A549 (cell line): ENCODE data around the gene AUTS2.

Experiments
- BCL3 ChIP-seq: fragments of >200 bp; sonication (Bioruptor Twin); formaldehyde crosslinking; IDR thresholded peaks from 3 replicates; pipeline ENCODE4 v1.6.1; 2016
- CEBPB ChIP-seq, 2 experiments: fragments of >200 bp in 1 of 2; sonication (Bioruptor Twin) in 1 of 2; formaldehyde crosslinking in 1 of 2; IDR thresholded peaks; 2 replicates each; pipeline ENCODE4 v1.6.1; 2012 to 2016
- ELK1 ChIP-seq: fragments of 150-350 bp; IDR thresholded peaks from 2 replicates; pipeline ENCODE4 v1.6.1; 2014; ENCODE audit warnings: low read depth, mild to moderate bottlenecking, low read length
- HDAC2 ChIP-seq: fragments of 200-600 bp; sonication (generic); IDR thresholded peaks from 2 replicates; pipeline ENCODE4 v1.6.1; 2016
- JUN ChIP-seq, 2 experiments: fragments of >200 bp; sonication (Bioruptor Twin); formaldehyde crosslinking; IDR thresholded peaks; 2 replicates in 1 of 2; 3 replicates in 1 of 2; pipeline ENCODE4 v1.6.1; 2016 to 2017
- MYC ChIP-seq: IDR thresholded peaks from 2 replicates; pipeline ENCODE4 v1.6.1; 2012; ENCODE audit warnings: mild to moderate bottlenecking, inconsistent platforms, low read length, improper control_type of control experiment, borderline replicate concordance
- POLR2A ChIP-seq: IDR thresholded peaks from 2 replicates; pipeline ENCODE4 v1.6.1; 2012; ENCODE audit warnings: mild to moderate bottlenecking, low read length
- REST ChIP-seq: fragments of 200-600 bp; sonication (generic); IDR thresholded peaks from 2 replicates; pipeline ENCODE4 v1.6.1; 2016; ENCODE audit warnings: antibody characterized with exemption, mild to moderate bottlenecking, moderate library complexity
- RNF2 ChIP-seq: fragments of 200-600 bp; sonication (generic); IDR thresholded peaks from 2 replicates; pipeline ENCODE4 v1.6.1; 2016; ENCODE audit warnings: low read depth, mild to moderate bottlenecking, antibody characterized with exemption, moderate library complexity, borderline replicate concordance
- ZC3H11A ChIP-seq: fragments of 450-650 bp; IDR thresholded peaks from 2 replicates; pipeline ENCODE4 v1.6.1; 2014; ENCODE audit warnings: antibody characterized with exemption, mild to moderate bottlenecking
- TF ChIP-seq, protein P1 (sequence below): fragments of >200 bp; sonication (Bioruptor Twin); formaldehyde crosslinking; IDR thresholded peaks from 3 replicates; pipeline ENCODE4 v1.5.1; 2016

- TF ChIP-seq MYC (no peak), ZC3H11A (no peak), RNF2 (no peak), HDAC2 (no peak), REST (no peak), POLR2A (no peak), JUN (IDR thresholded peaks at IDR 0.05) (no peak), ELK1 (no peak), CEBPB (IDR thresholded peaks at IDR 0.05) (no peak), BCL3 (no peak)
- TF ChIP-seq, protein P1, sequence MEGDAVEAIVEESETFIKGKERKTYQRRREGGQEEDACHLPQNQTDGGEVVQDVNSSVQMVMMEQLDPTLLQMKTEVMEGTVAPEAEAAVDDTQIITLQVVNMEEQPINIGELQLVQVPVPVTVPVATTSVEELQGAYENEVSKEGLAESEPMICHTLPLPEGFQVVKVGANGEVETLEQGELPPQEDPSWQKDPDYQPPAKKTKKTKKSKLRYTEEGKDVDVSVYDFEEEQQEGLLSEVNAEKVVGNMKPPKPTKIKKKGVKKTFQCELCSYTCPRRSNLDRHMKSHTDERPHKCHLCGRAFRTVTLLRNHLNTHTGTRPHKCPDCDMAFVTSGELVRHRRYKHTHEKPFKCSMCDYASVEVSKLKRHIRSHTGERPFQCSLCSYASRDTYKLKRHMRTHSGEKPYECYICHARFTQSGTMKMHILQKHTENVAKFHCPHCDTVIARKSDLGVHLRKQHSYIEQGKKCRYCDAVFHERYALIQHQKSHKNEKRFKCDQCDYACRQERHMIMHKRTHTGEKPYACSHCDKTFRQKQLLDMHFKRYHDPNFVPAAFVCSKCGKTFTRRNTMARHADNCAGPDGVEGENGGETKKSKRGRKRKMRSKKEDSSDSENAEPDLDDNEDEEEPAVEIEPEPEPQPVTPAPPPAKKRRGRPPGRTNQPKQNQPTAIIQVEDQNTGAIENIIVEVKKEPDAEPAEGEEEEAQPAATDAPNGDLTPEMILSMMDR: no peak
Observed at GRCh38 chr7:69761290-69761922, 163.1 kb downstream of the AUTS2 start.
